ENCODE results near the gene TMEM106B. TPM values are rescaled to one million over a fixed set of nuclear protein-coding genes. Genes with fewer than 3 reads are reported as not detected.
"Not testable (repeated sequence)": the region's sequence is repeated elsewhere in the genome, so short reads cannot be mapped to it uniquely, and the experiment has no call there.

TMEM106B gene
- polyA plus RNA-seq (ENCODE audit: insufficient read length in 4 of 4) = 100 to 1,000 TPM in 2 of 4 donors, 10 to 100 TPM in 2; 77.8 to 124 (median 100.0) TPM

DNA sequence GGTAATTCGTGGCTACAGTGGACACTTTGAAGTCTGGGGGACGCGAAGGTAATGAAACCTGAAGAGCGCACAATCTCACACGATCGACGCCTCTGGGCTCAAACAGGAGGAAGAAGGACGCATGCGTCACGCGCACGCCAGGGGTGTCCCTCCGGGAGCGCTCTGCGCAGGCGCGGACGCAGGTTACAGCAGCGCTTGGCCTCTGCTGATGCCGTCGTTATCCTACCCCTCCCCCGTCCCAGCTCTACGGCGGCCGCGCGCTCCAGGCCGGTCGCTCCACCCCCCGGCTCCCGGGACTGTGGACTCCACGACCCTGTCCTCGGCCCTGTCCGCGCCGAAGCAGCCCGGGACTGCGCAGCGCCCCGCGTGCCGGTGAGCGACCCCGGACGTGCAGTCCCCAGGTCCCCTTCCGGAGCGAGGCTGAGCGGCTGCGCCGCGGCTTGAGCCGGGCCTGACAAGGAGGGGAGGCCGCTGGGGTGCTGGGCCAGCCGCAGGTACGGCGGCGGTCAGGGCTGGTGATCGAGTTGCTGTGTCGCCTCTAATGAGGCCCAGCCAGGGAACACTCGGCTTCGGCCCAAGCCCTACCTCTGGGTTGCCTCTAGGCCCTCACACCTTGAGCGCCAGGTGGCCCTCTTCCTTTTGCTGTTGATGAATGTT, at the start of gene TMEM106B:
Gene TMEM106B (plus strand): TSS at position 241 of the 657 bp plus-strand sequence. CDS start 3,517 bp downstream, outside the sequence.
- DNase-seq (ENCODE audit: low read depth in 4 of 4, low spot score in 3 of 4) = peak; percentile 94 to 97 (median 94)

GRCh38 chr7:12162415-12163113, 48.5 kb upstream of the TMEM106B start:
- DNase-seq (ENCODE audit: low read depth in 4 of 4, low spot score in 3 of 4) = no peak

DNA sequence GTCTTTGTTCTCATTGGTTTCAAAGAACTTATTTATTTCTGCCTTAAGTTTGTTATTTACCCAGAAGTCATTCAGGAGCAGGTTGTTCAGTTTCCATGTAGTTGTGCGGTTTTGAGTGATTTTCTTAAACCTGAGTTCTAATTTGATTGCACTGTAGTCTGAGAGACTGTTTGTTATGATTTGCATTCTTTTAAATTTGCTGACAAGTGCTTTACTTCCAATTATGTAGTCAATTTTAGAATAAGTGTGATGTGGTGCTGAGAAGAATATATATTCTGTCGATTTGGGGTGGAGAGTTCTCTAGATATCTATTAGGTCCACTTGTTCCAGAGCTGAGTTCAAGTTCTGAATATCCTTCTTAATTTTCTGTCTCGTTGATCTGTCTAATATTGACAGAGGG, 43.0 kb upstream of the TMEM106B start:
- DNase-seq (ENCODE audit: low read depth in 4 of 4, low spot score in 3 of 4) = not testable (repeated sequence)

DNA sequence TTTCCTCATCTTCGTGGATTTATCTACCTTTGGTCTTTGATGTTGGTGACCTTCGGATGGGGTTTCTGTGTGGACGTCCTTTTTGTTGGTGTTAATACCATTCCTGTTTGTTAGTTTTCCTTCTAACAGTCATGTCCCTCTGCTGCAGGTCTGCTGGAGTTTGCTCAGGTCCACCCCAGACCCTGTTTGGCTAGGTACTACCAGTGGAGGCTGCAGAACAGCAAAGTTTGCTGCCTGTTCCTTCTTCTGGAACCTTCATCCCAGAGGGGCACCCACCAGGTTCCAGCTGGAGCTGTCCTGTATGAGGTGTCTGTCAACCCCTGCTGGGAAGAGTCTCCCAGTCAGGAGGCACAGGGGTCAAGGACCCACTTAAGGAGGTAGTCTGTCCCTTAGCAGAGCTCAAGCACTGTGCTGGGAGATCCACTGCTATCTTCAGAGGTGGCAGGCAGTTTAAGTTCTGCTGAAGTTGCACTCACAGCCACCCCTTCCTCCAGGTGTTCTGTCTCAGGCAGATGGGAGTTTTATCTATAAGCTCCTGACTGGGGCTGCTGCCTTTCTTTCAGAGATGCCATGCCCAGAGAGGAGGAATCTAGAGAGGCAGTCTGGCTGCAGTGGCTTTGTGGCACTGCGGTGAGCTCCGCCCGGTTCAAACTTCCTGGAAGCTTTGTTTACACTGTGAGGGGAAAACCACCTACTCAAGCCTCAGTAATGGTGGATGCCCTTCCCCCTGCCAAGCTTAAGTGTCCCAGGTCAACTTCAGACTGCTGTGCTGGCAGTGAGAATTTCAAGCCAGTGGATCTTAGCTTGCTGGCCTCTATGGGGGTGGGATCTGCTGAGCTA, 40.9 kb upstream of the TMEM106B start:
- not testable (repeated sequence) for DNase-seq (ENCODE audit: low read depth in 4 of 4, low spot score in 3 of 4)

DNA sequence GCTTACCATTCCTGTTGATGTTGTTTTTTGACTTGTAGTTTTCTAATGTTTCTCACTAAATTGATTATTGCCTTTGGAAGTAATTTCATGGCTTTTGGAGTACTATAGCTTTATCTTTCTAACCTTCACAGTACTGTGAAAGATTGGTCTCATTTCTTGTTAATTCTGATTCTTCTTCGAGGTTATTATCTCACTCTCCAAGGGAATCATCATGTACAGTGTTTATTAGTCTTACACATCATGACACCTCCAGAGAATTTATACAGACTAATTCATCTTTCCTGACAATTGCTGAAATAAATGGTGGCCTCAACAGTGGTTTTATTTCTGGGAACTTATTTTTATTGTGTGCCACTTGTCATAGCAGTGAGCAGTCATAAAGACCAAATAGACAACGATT, 37.4 kb upstream of the TMEM106B start:
- no peak for DNase-seq (ENCODE audit: low read depth in 4 of 4, low spot score in 3 of 4)

DNA sequence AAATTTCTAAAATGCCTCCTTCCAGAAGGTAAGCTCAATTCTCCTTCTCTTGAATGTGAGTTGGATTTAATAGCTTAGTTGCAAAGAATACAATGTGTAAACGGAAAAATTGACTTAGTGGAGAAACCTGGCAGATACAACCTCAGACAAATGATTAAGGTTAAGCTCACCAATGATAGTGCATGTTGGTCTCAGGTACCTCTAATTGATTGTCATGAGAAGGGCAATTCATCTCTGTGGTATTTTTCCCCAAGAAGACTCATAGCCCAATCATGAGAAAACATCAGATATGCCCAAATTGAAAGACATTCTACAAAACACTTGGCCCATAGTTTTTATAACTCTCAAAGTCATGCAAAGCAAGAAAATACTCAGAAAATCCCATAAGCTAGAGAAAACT, 36.2 kb upstream of the TMEM106B start:
- DNase-seq (ENCODE audit: low read depth in 4 of 4, low spot score in 3 of 4) = no peak

- DNase-seq (ENCODE audit: low read depth in 4 of 4, low spot score in 3 of 4) = no peak
Measured at GRCh38 chr7:12178317-12178716, 32.8 kb upstream of the TMEM106B start.

DNA sequence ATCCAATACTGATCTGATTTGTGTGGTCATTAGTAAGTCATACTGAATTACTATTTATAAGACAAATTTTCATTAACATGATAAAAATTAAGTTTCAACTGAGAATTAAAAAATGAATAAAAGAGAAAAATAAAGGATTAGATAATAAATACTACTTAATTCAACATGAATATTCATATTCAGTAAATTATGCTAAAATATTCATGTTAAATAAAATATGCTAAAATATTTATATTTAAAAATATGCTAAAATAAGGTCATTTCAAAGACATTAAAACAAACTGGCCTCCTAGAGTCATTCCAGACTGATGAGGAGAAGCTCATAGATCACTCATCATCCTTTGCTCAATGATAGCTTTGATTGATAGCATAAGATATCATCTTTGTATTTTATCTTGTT, 16.7 kb upstream of the TMEM106B start:
- DNase-seq (ENCODE audit: low read depth in 4 of 4, low spot score in 3 of 4) = no peak

GRCh38 chr7:12196386-12196785, 14.7 kb upstream of the TMEM106B start:
- DNase-seq (ENCODE audit: low read depth in 4 of 4, low spot score in 3 of 4) = no peak

DNA sequence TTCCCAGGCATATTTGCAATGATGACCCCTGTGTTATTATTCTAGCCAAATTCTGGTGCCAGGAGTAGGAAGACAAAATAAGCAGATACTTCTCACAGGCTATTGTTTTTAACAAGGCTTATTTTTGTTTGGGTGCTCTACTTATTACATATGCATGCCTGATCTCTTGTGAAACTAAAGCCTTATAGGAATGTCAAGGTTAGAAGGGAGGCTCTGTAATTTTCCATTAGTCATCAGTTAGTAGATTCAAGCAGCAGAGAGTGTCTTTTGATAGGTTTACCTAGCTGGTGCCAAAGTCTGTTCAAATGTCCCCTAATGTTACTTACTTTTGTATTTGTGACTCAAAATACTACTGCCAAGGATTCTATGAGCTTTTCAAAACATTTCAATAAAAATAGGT, 11.7 kb upstream of the TMEM106B start:
- no peak for DNase-seq (ENCODE audit: low read depth in 4 of 4, low spot score in 3 of 4)

DNA sequence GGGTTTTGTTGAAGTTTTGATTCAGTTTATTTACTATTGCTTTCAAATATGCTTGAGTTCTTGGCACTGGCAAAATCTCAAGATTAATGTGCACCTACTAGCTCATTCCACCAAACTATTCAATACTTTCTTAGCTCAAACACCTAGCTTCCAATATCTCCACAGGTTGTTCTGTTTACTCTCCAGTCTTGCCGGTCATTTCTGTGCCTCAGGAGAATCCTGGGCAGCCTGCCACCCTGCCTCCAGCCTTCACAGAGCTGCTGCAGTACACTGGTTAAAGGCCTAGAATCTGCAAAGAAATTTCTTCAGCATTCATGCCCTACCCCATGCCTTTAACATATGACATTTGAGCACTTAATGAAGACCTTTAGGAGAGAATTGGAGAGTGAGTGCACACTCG, 4.0 kb upstream of the TMEM106B start:
- no peak for DNase-seq (ENCODE audit: low read depth in 4 of 4, low spot score in 3 of 4)

DNA sequence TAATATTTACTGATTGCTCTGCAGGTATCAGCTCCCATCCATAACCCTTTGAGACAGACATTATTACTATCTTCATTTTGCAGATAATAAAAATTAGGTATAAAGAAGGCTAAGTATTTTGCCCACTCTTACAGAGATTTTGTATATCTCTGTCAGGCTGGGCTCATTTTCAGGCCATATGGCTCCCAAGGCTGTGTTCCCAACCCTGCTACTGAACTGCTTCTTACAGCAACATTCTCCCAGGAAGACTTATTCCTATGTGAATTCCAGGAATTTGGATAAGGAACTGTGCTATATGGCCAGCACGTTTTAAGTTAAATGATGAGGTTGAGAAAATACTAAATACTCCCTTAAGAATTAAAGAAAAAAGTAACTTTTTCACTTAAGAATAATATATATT, 1.9 kb upstream of the TMEM106B start:
- no peak for DNase-seq (ENCODE audit: low read depth in 4 of 4, low spot score in 3 of 4)

GRCh38 chr7:12210179-12211053, 678 bp upstream of the TMEM106B start:
- peak in 2 of 4 donors; percentile 10 to 36 for DNase-seq (ENCODE audit: low read depth in 4 of 4, low spot score in 3 of 4)

DNA sequence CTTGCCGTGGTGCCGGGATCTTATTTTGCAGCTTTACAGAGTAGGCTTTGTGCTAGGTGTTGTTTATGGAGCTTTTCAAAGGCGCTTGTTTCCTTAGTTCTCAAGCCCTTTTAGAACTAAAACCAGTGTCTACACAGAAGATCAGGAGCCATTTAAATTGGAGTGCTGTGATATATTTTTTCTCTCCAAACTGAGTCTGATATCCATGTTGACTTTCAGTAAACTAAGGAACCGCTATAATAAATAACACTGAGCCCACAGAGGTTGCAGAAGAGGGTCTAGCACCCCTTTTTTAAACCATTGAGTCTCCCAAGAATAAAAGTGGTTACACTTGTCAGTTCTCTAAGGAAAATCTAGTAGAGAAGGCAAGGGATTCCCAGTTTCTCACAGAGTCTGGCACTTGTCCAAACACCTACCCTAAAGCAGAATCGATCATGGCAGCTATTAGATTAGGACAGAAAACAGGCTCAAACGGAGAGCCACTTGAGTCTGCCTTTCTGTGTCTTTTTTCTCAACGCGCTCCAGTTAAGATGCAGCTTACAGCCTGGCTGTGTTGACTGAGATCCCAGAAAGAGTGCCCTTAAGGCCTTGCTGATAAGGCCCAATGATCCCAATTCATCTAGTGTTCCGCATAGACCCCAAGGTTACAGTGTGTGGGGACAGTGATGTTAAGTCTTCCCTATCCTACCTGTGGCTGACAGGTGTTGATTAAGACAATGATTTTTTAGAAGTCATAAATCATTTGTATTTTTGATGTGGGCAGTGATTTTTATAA, 804 bp downstream of the TMEM106B start:
- peak in 2 of 4 donors; percentile 10 to 21 for DNase-seq (ENCODE audit: low read depth in 4 of 4, low spot score in 3 of 4)

- no peak for DNase-seq (ENCODE audit: low read depth in 4 of 4, low spot score in 3 of 4)
Measured at GRCh38 chr7:12217311-12217710, 6.2 kb downstream of the TMEM106B start.

- no peak for DNase-seq (ENCODE audit: low read depth in 4 of 4, low spot score in 3 of 4)
Measured at GRCh38 chr7:12220389-12221046, 9.4 kb downstream of the TMEM106B start.

- no peak for DNase-seq (ENCODE audit: low read depth in 4 of 4, low spot score in 3 of 4)
Measured at GRCh38 chr7:12221414-12221813, 10.3 kb downstream of the TMEM106B start.

DNA sequence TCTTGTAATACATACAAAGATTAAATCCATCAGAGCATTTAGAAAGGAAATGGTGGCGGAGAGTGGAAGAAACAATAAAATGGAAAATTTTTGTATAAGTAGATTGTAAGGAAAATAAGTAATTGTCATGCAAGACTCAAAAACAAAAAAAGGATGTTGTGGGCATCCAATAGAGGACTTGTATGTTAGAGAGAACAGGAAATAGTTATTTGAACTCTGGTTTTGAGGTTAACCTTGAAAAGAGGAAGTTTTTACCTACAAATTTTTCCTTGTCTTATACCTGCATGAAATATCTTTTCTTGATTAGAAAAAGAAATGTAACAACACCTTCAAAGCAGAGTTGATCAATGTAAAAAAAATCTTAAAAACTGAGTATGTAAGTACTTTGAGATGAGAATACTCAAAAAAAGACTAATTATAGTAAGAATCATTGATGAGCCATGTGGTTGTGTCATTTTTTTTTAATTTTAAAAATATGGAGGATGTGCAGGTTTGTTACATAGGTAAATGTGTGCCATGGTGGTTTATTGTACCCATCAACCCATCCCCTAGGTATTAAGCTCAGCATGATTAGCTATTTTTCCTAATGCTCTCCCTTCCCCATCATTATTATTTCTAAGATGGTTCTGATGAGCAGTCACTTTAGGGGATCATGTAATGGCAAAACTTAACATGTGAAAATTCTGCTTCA, 11.9 kb downstream of the TMEM106B start:
- no peak for DNase-seq (ENCODE audit: low read depth in 4 of 4, low spot score in 3 of 4)

Data from left renal pelvis (tissue), 4 donors.